Liver (tissue), 9 donors: ENCODE results near the gene RFX4. TPM values are rescaled to one million over a fixed set of nuclear protein-coding genes. Genes with fewer than 3 reads are reported as not detected.

Experiments used
- DNase-seq: peaks from one replicate; pipeline ENCODE4 v3.0.0-alpha.2; 2017; ENCODE audit warnings: low spot score
- H3K27ac ChIP-seq, 2 donors: one replicate each; pipeline ENCODE4 v1.7.0; 2013; ENCODE audit warnings: inconsistent platforms in 2 of 2, low read length in 2 of 2, control low read depth in 1 of 2, low read depth in 1 of 2, mild to moderate bottlenecking in 1 of 2
- H3K27me3 ChIP-seq, 4 donors: one replicate each; pipeline versions ENCODE4 v1.6.1 to v1.7.0; 2013; ENCODE audit warnings: low read length in 3 of 4, inconsistent platforms in 1 of 4, mild to moderate bottlenecking in 1 of 4, moderate library complexity in 1 of 4; ENCODE audit not compliant: control insufficient read depth in 4 of 4, insufficient read depth in 4 of 4
- H3K36me3 ChIP-seq, 4 donors: one replicate each; pipeline versions ENCODE4 v1.6.1 to v1.7.0; 2013; ENCODE audit warnings: low read length in 3 of 4, mild to moderate bottlenecking in 3 of 4, low read depth in 1 of 4, moderate library complexity in 1 of 4; ENCODE audit not compliant: control insufficient read depth in 4 of 4, insufficient read depth in 3 of 4
- H3K4me1 ChIP-seq, 4 donors: one replicate each; pipeline versions ENCODE4 v1.6.1 to v1.7.0; 2013; ENCODE audit warnings: low read length in 3 of 4, mild to moderate bottlenecking in 3 of 4, moderate library complexity in 1 of 4; ENCODE audit not compliant: control insufficient read depth in 4 of 4, insufficient read depth in 4 of 4
- H3K4me3 ChIP-seq, 3 donors: one replicate each; pipeline versions ENCODE4 v1.6.1 to v1.7.0; 2013; ENCODE audit warnings: low read length in 3 of 3, control low read depth in 1 of 3, low read depth in 1 of 3, mild to moderate bottlenecking in 1 of 3
- H3K9ac ChIP-seq, 2 donors: one replicate each; pipeline ENCODE4 v1.7.0; 2013; ENCODE audit warnings: low read length in 2 of 2, mild to moderate bottlenecking in 2 of 2, moderate library complexity in 2 of 2, control low read depth in 1 of 2, low read depth in 1 of 2
- H3K9me3 ChIP-seq, 4 donors: one replicate each; pipeline versions ENCODE4 v1.6.1 to v1.7.0; 2013; ENCODE audit warnings: low read length in 3 of 4; ENCODE audit not compliant: control insufficient read depth in 4 of 4
- FOXA2 ChIP-seq: IDR thresholded peaks from 2 replicates; pipeline ENCODE4 v1.6.1; 2016; ENCODE audit warnings: antibody characterized with exemption
- HNF4A ChIP-seq, 2 donors: conservative IDR thresholded peaks; 2 replicates each; pipeline ENCODE4 v1.6.1; 2016; ENCODE audit warnings: antibody characterized with exemption in 2 of 2, mild to moderate bottlenecking in 2 of 2
- HNF4G ChIP-seq: IDR thresholded peaks from 2 replicates; pipeline ENCODE4 v1.6.1; 2016; ENCODE audit warnings: antibody characterized with exemption
- JUND ChIP-seq, 2 donors: IDR thresholded peaks; 2 replicates each; pipeline ENCODE4 v1.6.1; 2016; ENCODE audit warnings: antibody characterized with exemption in 2 of 2
- NR2F2 ChIP-seq: IDR thresholded peaks from 2 replicates; pipeline ENCODE4 v1.6.1; 2016; ENCODE audit warnings: antibody characterized with exemption
- RAD21 ChIP-seq, 2 donors: IDR thresholded peaks; 2 replicates each; pipeline ENCODE4 v1.6.1; 2016; ENCODE audit warnings: antibody characterized with exemption in 2 of 2, mild to moderate bottlenecking in 2 of 2
- RXRA ChIP-seq, 2 donors: IDR thresholded peaks; 2 replicates each; pipeline ENCODE4 v1.6.1; 2017 to 2018; ENCODE audit warnings: antibody characterized with exemption in 2 of 2, mild to moderate bottlenecking in 1 of 2
- TAF1 ChIP-seq: conservative IDR thresholded peaks from 2 replicates; pipeline ENCODE4 v1.6.1; 2016; ENCODE audit warnings: antibody characterized with exemption, mild to moderate bottlenecking
- WGBS: extraction: QIAGEN DNeasy Blood & Tissue Kit; methylation state at CpG from one replicate; pipeline ENCODE4 v1.1.7; 2013; 5-methylcytosine and 5-hydroxymethylcytosine counted together
- polyA plus RNA-seq, 2 donors: library from polyadenylated mRNA; stranded (reverse) in 1 of 2; unstranded in 1 of 2; fragments of 200-250 nt in 1 of 2; fragments of >200 nt in 1 of 2; fragmentation: Nextera tagmentation in 1 of 2; extraction: Ambion mirVana in 1 of 2; gene quantifications; one replicate each; pipeline versions ENCODE4 v1.2.1 to v1.2.3, GENCODE V29; 2013 to 2015
- total RNA-seq, 2 donors: library from RNA; depleted of rRNA; stranded (reverse); fragments of >200 nt; gene quantifications; one replicate each; pipeline ENCODE4 v1.2.3, GENCODE V29; 2014
- TF ChIP-seq, protein P1 (sequence below): IDR thresholded peaks from 2 replicates; pipeline ENCODE4 v1.6.1; 2016; ENCODE audit warnings: antibody characterized with exemption, mild to moderate bottlenecking
- TF ChIP-seq, protein P2 (sequence below): IDR thresholded peaks from 2 replicates; pipeline ENCODE4 v1.6.1; 2016; ENCODE audit warnings: antibody characterized with exemption
- TF ChIP-seq, protein P3 (sequence below): IDR thresholded peaks from 2 replicates; pipeline ENCODE4 v1.6.1; 2016; ENCODE audit warnings: antibody characterized with exemption
- TF ChIP-seq, protein P4 (sequence below): IDR thresholded peaks from 2 replicates; pipeline ENCODE4 v1.6.1; 2016; ENCODE audit warnings: antibody characterized with exemption
- TF ChIP-seq, protein P5 (sequence below): fragments of 150-350 bp; IDR thresholded peaks from 2 replicates; pipeline ENCODE4 v1.5.1; 2017; ENCODE audit warnings: improper control_type of control experiment, low read depth, low read length; ENCODE audit not compliant: missing input control
- donor health status: healthy.
- donor health status: healthy.
- donor health status: healthy.
- donor health status: healthy.
- donor health status: healthy.

The RFX4 gene
- total and polyA plus RNA-seq, 4 donors = not detected

DNA sequence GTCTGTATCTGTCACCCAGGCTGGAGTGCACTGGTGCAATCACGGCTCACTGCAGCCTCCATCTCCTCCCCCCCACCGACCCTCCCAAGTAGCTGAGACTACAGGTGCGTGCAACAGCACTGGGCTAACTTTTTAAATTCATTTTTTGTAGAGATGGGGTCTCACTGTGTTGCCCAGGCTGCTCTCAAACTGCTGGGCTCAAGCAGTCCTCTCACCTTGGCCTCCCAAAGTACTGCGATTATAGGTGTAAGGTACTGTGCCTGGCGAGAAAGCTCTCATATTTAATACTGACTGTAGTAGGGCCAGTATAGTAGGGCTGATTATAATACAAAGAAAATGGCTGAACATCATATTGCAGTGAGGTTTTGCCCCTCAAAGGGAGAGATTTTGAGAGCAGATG is 194.1 kb downstream of the RFX4 start:
- peaks cover 4 to 28% (median 17%) of the 10 kb centered on the region in 4 donors for H3K4me1 ChIP-seq
- H3K9me3 ChIP-seq = no peaks in the 10 kb centered on the region
- TF ChIP-seq FOXA2 = no peak
- TF ChIP-seq, protein P1, sequence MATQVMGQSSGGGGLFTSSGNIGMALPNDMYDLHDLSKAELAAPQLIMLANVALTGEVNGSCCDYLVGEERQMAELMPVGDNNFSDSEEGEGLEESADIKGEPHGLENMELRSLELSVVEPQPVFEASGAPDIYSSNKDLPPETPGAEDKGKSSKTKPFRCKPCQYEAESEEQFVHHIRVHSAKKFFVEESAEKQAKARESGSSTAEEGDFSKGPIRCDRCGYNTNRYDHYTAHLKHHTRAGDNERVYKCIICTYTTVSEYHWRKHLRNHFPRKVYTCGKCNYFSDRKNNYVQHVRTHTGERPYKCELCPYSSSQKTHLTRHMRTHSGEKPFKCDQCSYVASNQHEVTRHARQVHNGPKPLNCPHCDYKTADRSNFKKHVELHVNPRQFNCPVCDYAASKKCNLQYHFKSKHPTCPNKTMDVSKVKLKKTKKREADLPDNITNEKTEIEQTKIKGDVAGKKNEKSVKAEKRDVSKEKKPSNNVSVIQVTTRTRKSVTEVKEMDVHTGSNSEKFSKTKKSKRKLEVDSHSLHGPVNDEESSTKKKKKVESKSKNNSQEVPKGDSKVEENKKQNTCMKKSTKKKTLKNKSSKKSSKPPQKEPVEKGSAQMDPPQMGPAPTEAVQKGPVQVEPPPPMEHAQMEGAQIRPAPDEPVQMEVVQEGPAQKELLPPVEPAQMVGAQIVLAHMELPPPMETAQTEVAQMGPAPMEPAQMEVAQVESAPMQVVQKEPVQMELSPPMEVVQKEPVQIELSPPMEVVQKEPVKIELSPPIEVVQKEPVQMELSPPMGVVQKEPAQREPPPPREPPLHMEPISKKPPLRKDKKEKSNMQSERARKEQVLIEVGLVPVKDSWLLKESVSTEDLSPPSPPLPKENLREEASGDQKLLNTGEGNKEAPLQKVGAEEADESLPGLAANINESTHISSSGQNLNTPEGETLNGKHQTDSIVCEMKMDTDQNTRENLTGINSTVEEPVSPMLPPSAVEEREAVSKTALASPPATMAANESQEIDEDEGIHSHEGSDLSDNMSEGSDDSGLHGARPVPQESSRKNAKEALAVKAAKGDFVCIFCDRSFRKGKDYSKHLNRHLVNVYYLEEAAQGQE = no peak
- TF ChIP-seq, protein P2, sequence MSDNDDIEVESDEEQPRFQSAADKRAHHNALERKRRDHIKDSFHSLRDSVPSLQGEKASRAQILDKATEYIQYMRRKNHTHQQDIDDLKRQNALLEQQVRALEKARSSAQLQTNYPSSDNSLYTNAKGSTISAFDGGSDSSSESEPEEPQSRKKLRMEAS = no peak
- TF ChIP-seq RAD21 (IDR thresholded peaks at IDR 0.05) = no peak
- TF ChIP-seq, protein P3, sequence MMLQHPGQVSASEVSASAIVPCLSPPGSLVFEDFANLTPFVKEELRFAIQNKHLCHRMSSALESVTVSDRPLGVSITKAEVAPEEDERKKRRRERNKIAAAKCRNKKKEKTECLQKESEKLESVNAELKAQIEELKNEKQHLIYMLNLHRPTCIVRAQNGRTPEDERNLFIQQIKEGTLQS = no peak
- TF ChIP-seq HNF4A (conservative IDR thresholded peaks at IDR 0.05) = no peak
- no peak overlapping the region for H3K27ac ChIP-seq
- no peaks in the 10 kb centered on the region for H3K36me3 ChIP-seq
- no peak for DNase-seq
- H3K27me3 ChIP-seq = no peaks in the 10 kb centered on the region
- no peak overlapping the region for H3K9ac ChIP-seq
- 96% methylated on average over 5 of the region's 5 CpGs for WGBS
- H3K4me3 ChIP-seq = no peak overlapping the region

DNA sequence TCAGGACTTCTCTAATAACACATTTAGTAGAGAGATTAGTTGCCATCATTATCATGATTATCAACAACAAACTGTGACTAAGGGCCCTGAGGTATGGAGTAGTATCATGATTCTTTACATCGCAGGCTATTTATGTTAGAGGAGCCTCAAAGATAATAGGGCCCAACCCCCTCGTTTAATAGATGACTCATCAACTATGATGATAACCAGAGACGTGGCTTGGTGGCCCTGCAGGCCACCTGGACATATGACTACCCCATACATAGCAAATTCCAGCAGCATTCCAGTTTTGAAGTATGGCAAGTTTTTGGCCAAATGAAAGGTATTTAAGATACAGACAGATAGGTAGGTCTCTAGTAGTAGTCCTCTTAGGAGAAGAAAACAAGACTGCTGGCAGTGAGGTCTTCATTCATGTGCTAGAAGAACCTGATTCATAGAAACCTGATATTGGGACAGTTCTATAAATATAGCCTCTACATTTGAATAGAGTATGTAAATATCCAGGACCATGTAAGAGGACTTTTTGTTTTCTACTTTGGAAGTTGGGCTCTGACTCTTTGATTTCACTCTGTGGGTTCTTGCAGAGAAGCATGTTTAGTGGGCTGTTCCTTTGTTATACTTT is 197.3 kb downstream of the RFX4 start:
- WGBS = 53% methylated on average over 3 of the region's 3 CpGs
- no peaks in the 10 kb centered on the region for H3K27me3 ChIP-seq

More for the DNA sequence above, 197.3 kb downstream of the RFX4 start:
- Histone ChIP-seq H3K4me3 (no peak overlapping the region), H3K36me3 (peaks cover 0 to 5% (median 2%) of the 10 kb centered on the region in 4 donors), H3K9me3 (no peaks in the 10 kb centered on the region), H3K27ac (no peak overlapping the region), H3K9ac (no peak overlapping the region), H3K4me1 (peaks cover 7 to 31% (median 14%) of the 10 kb centered on the region in 4 donors)
- TF ChIP-seq FOXA2 (no peak), RAD21 (IDR thresholded peaks at IDR 0.05) (no peak), JUND (IDR thresholded peaks at IDR 0.05) (no peak), NR2F2 (no peak), HNF4G (no peak), RXRA (IDR thresholded peaks at IDR 0.05) (no peak), HNF4A (conservative IDR thresholded peaks at IDR 0.05) (no peak), TAF1 (no peak)
- TF ChIP-seq, protein P4, sequence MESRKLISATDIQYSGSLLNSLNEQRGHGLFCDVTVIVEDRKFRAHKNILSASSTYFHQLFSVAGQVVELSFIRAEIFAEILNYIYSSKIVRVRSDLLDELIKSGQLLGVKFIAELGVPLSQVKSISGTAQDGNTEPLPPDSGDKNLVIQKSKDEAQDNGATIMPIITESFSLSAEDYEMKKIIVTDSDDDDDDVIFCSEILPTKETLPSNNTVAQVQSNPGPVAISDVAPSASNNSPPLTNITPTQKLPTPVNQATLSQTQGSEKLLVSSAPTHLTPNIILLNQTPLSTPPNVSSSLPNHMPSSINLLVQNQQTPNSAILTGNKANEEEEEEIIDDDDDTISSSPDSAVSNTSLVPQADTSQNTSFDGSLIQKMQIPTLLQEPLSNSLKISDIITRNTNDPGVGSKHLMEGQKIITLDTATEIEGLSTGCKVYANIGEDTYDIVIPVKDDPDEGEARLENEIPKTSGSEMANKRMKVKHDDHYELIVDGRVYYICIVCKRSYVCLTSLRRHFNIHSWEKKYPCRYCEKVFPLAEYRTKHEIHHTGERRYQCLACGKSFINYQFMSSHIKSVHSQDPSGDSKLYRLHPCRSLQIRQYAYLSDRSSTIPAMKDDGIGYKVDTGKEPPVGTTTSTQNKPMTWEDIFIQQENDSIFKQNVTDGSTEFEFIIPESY = no peak
- TF ChIP-seq, protein P5, sequence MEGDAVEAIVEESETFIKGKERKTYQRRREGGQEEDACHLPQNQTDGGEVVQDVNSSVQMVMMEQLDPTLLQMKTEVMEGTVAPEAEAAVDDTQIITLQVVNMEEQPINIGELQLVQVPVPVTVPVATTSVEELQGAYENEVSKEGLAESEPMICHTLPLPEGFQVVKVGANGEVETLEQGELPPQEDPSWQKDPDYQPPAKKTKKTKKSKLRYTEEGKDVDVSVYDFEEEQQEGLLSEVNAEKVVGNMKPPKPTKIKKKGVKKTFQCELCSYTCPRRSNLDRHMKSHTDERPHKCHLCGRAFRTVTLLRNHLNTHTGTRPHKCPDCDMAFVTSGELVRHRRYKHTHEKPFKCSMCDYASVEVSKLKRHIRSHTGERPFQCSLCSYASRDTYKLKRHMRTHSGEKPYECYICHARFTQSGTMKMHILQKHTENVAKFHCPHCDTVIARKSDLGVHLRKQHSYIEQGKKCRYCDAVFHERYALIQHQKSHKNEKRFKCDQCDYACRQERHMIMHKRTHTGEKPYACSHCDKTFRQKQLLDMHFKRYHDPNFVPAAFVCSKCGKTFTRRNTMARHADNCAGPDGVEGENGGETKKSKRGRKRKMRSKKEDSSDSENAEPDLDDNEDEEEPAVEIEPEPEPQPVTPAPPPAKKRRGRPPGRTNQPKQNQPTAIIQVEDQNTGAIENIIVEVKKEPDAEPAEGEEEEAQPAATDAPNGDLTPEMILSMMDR = no peak
- DNase-seq = no peak
